GM18526 (cell line): ENCODE measurements around the gene ATG2A.

Experiments used
- POLR2A ChIP-seq: IDR thresholded peaks from 3 replicates; pipeline ENCODE4 v1.6.1; 2011; ENCODE audit not compliant: insufficient read length; ENCODE audit errors: extremely low read depth

Gene ATG2A

GRCh38 chr11:64872790-64873488 lies 44.1 kb downstream of the ATG2A start:
- TF ChIP-seq POLR2A: no peak

- TF ChIP-seq POLR2A: no peak
Observed at GRCh38 chr11:64871492-64871891, 45.5 kb downstream of the ATG2A start.

- no peak for TF ChIP-seq POLR2A
Observed at GRCh38 chr11:64870893-64871466, 46.0 kb downstream of the ATG2A start.

- TF ChIP-seq POLR2A: no peak
Observed at GRCh38 chr11:64870176-64870892, 46.7 kb downstream of the ATG2A start.

GRCh38 chr11:64869571-64870175 lies 47.3 kb downstream of the ATG2A start:
- no peak for TF ChIP-seq POLR2A

- TF ChIP-seq POLR2A: no peak
Observed at GRCh38 chr11:64868904-64869570, 48.0 kb downstream of the ATG2A start.

- no peak for TF ChIP-seq POLR2A
Observed at GRCh38 chr11:64867748-64868462, 49.1 kb downstream of the ATG2A start.

- no peak for TF ChIP-seq POLR2A
Observed at GRCh38 chr11:64866173-64866491, 50.9 kb downstream of the ATG2A start.

- no peak for TF ChIP-seq POLR2A
Observed at GRCh38 chr11:64865286-64866172, 51.5 kb downstream of the ATG2A start.

- peak; percentile 20 for TF ChIP-seq POLR2A
Observed at GRCh38 chr11:64864473-64865285, 52.3 kb downstream of the ATG2A start.

GRCh38 chr11:64864135-64864472 lies 52.9 kb downstream of the ATG2A start:
- TF ChIP-seq POLR2A: no peak

GRCh38 chr11:64863391-64864060 lies 53.5 kb downstream of the ATG2A start:
- no peak for TF ChIP-seq POLR2A

- no peak for TF ChIP-seq POLR2A
Observed at GRCh38 chr11:64862987-64863390, 54.0 kb downstream of the ATG2A start.
